ENCODE data around the gene FAM222B.

The FAM222B gene

GRCh38 chr17:28763804-28764266, 78.8 kb downstream of the FAM222B start:
- Histone ChIP-seq H3K4me1 (ENCODE audit: insufficient read depth, low read length) (peaks cover 10% of the 10 kb centered on the region), H3K4me3 (ENCODE audit: low read length) (no peak overlapping the region), H2AFZ (ENCODE audit: low read depth, low read length) (no peak overlapping the region), H3K9me3 (ENCODE audit: low read length) (no peaks in the 10 kb centered on the region), H3K36me3 (ENCODE audit: insufficient read depth, low read length) (peaks cover 37% of the 10 kb centered on the region), H3K27me3 (ENCODE audit: insufficient read depth, low read length) (no peaks in the 10 kb centered on the region)

GRCh38 chr17:28763137-28763799, 79.3 kb downstream of the FAM222B start:
- Histone ChIP-seq H3K4me3 (ENCODE audit: low read length) (no peak overlapping the region), H3K4me1 (ENCODE audit: insufficient read depth, low read length) (peaks cover 10% of the 10 kb centered on the region), H3K27me3 (ENCODE audit: insufficient read depth, low read length) (no peaks in the 10 kb centered on the region), H2AFZ (ENCODE audit: low read depth, low read length) (no peak overlapping the region), H3K9me3 (ENCODE audit: low read length) (no peaks in the 10 kb centered on the region), H3K36me3 (ENCODE audit: insufficient read depth, low read length) (peaks cover 42% of the 10 kb centered on the region)

- Histone ChIP-seq H3K4me1 (ENCODE audit: insufficient read depth, low read length) (peaks cover 10% of the 10 kb centered on the region), H3K4me3 (ENCODE audit: low read length) (no peak overlapping the region)
Measured at GRCh38 chr17:28760601-28761562, 81.7 kb downstream of the FAM222B start.

GRCh38 chr17:28759256-28759865, 83.2 kb downstream of the FAM222B start:
- peaks cover 34% of the 10 kb centered on the region for H3K36me3 ChIP-seq (ENCODE audit: insufficient read depth, low read length)
- peaks cover 10% of the 10 kb centered on the region for H3K4me1 ChIP-seq (ENCODE audit: insufficient read depth, low read length)
- H2AFZ ChIP-seq (ENCODE audit: low read depth, low read length): no peak overlapping the region
- no peak overlapping the region for H3K4me3 ChIP-seq (ENCODE audit: low read length)
- H3K27me3 ChIP-seq (ENCODE audit: insufficient read depth, low read length): no peaks in the 10 kb centered on the region
- H3K9me3 ChIP-seq (ENCODE audit: low read length): no peaks in the 10 kb centered on the region

More at GRCh38 chr17:28760601-28761562, 81.7 kb downstream of the FAM222B start:
- no peaks in the 10 kb centered on the region for H3K9me3 ChIP-seq (ENCODE audit: low read length)
- no peak overlapping the region for H2AFZ ChIP-seq (ENCODE audit: low read depth, low read length)
- H3K36me3 ChIP-seq (ENCODE audit: insufficient read depth, low read length): peaks cover 45% of the 10 kb centered on the region
- H3K27me3 ChIP-seq (ENCODE audit: insufficient read depth, low read length): no peaks in the 10 kb centered on the region

GRCh38 chr17:28758411-28759121, 84.0 kb downstream of the FAM222B start:
- Histone ChIP-seq H3K27me3 (ENCODE audit: insufficient read depth, low read length) (no peaks in the 10 kb centered on the region), H2AFZ (ENCODE audit: low read depth, low read length) (no peak overlapping the region), H3K36me3 (ENCODE audit: insufficient read depth, low read length) (peaks cover 34% of the 10 kb centered on the region), H3K4me3 (ENCODE audit: low read length) (no peak overlapping the region), H3K9me3 (ENCODE audit: low read length) (no peaks in the 10 kb centered on the region), H3K4me1 (ENCODE audit: insufficient read depth, low read length) (peaks cover 10% of the 10 kb centered on the region)

GRCh38 chr17:28756049-28756804, 86.4 kb downstream of the FAM222B start:
- Histone ChIP-seq H3K27me3 (ENCODE audit: insufficient read depth, low read length) (no peaks in the 10 kb centered on the region), H3K4me3 (ENCODE audit: low read length) (no peak overlapping the region), H3K9me3 (ENCODE audit: low read length) (no peaks in the 10 kb centered on the region), H3K36me3 (ENCODE audit: insufficient read depth, low read length) (peaks cover 43% of the 10 kb centered on the region), H3K4me1 (ENCODE audit: insufficient read depth, low read length) (peaks cover 8% of the 10 kb centered on the region), H2AFZ (ENCODE audit: low read depth, low read length) (no peak overlapping the region)

- peaks cover 47% of the 10 kb centered on the region for H3K36me3 ChIP-seq (ENCODE audit: insufficient read depth, low read length)
- no peaks in the 10 kb centered on the region for H3K27me3 ChIP-seq (ENCODE audit: insufficient read depth, low read length)
- no peaks in the 10 kb centered on the region for H3K9me3 ChIP-seq (ENCODE audit: low read length)
- H3K4me1 ChIP-seq (ENCODE audit: insufficient read depth, low read length): peaks cover 2% of the 10 kb centered on the region
- H2AFZ ChIP-seq (ENCODE audit: low read depth, low read length): no peak overlapping the region
- no peak overlapping the region for H3K4me3 ChIP-seq (ENCODE audit: low read length)
Measured at GRCh38 chr17:28755486-28755885, 87.1 kb downstream of the FAM222B start.

- H3K9me3 ChIP-seq (ENCODE audit: low read length): no peaks in the 10 kb centered on the region
- H3K27me3 ChIP-seq (ENCODE audit: insufficient read depth, low read length): no peaks in the 10 kb centered on the region
- peaks cover 12% of the 10 kb centered on the region for H3K4me1 ChIP-seq (ENCODE audit: insufficient read depth, low read length)
- H2AFZ ChIP-seq (ENCODE audit: low read depth, low read length): no peak overlapping the region
- H3K4me3 ChIP-seq (ENCODE audit: low read length): no peak overlapping the region
- peaks cover 54% of the 10 kb centered on the region for H3K36me3 ChIP-seq (ENCODE audit: insufficient read depth, low read length)
Measured at GRCh38 chr17:28751600-28752366, 90.8 kb downstream of the FAM222B start.

- Histone ChIP-seq H3K4me3 (ENCODE audit: low read length) (no peak overlapping the region), H2AFZ (ENCODE audit: low read depth, low read length) (no peak overlapping the region)
Measured at GRCh38 chr17:28750178-28751047, 92.2 kb downstream of the FAM222B start.

GRCh38 chr17:28749516-28750177, 92.9 kb downstream of the FAM222B start:
- no peak overlapping the region for H2AFZ ChIP-seq (ENCODE audit: low read depth, low read length)
- H3K4me3 ChIP-seq (ENCODE audit: low read length): no peak overlapping the region
- no peaks in the 10 kb centered on the region for H3K27me3 ChIP-seq (ENCODE audit: insufficient read depth, low read length)
- H3K36me3 ChIP-seq (ENCODE audit: insufficient read depth, low read length): peaks cover 63% of the 10 kb centered on the region
- H3K4me1 ChIP-seq (ENCODE audit: insufficient read depth, low read length): peaks cover 26% of the 10 kb centered on the region
- H3K9me3 ChIP-seq (ENCODE audit: low read length): no peaks in the 10 kb centered on the region

More at GRCh38 chr17:28750178-28751047, 92.2 kb downstream of the FAM222B start:
- H3K36me3 ChIP-seq (ENCODE audit: insufficient read depth, low read length): peaks cover 63% of the 10 kb centered on the region
- H3K27me3 ChIP-seq (ENCODE audit: insufficient read depth, low read length): no peaks in the 10 kb centered on the region
- H3K9me3 ChIP-seq (ENCODE audit: low read length): no peaks in the 10 kb centered on the region
- H3K4me1 ChIP-seq (ENCODE audit: insufficient read depth, low read length): peaks cover 26% of the 10 kb centered on the region
